ENCODE data around the gene ENO4.

ENO4 gene

GRCh38 chr10:116918583-116918982 is 69.3 kb downstream of the ENO4 start:
- no peak for DNase-seq

- DNase-seq, result no peak
Measured at GRCh38 chr10:116919164-116919563, 69.9 kb downstream of the ENO4 start.

GRCh38 chr10:116919706-116920105 is 70.4 kb downstream of the ENO4 start:
- DNase-seq, result no peak

GRCh38 chr10:116925056-116925455 is 75.8 kb downstream of the ENO4 start:
- no peak for DNase-seq

GRCh38 chr10:116926426-116926825 is 77.1 kb downstream of the ENO4 start:
- no peak for DNase-seq

GRCh38 chr10:116931806-116932205 is 82.5 kb downstream of the ENO4 start:
- no peak for DNase-seq

All from CD4-positive, alpha-beta T cell treated with Interferon alpha-2 for 1 hour (primary cell).